K562 (cell line): ENCODE data around the gene RHD. TPM values are rescaled to one million over a fixed set of nuclear protein-coding genes. Genes with fewer than 3 reads are reported as not detected.

Experiments
- AFF1 ChIP-seq, 2 experiments: fragments of 450-650 bp; IDR thresholded peaks; 2 replicates each; pipeline ENCODE4 v1.6.1; 2018; ENCODE audit warnings: mild to moderate bottlenecking in 2 of 2, low read depth in 1 of 2; ENCODE audit not compliant: partially characterized antibody in 2 of 2
- AFF4 ChIP-seq: sonication (generic); formaldehyde crosslinking; IDR thresholded peaks from 2 replicates; pipeline ENCODE4 v1.8.0; 2023; ENCODE audit warnings: mild to moderate bottlenecking, missing genetic modification reagents
- ATF1 ChIP-seq, 2 experiments: fragments of 450-650 bp in 1 of 2; IDR thresholded peaks; 2 replicates each; pipeline ENCODE4 v1.6.1; 2016; ENCODE audit warnings: missing compliant biosample characterization in 1 of 2, missing genetic modification characterization in 1 of 2
- DIDO1 ChIP-seq: fragments of 450-650 bp; IDR thresholded peaks from 2 replicates; pipeline ENCODE4 v1.6.1; 2016; ENCODE audit warnings: low read depth, missing biosample characterization, missing genetic modification characterization
- ETV1 ChIP-seq: fragments of 450-650 bp; conservative IDR thresholded peaks from 2 replicates; pipeline ENCODE4 v1.6.1; 2016; ENCODE audit warnings: missing genetic modification characterization, control low read depth, low read depth, missing compliant biosample characterization
- HNRNPK ChIP-seq: fragments of 200-400 bp; formaldehyde crosslinking; IDR thresholded peaks from one replicate; pipeline ENCODE4 v1.6.1; 2018; ENCODE audit warnings: mild to moderate bottlenecking, low read depth, low read length; ENCODE audit not compliant: poor library complexity, severe bottlenecking
- ZBTB40 ChIP-seq, 2 experiments: fragments of 450-650 bp in 1 of 2; sonication (generic) in 1 of 2; formaldehyde crosslinking in 1 of 2; IDR thresholded peaks; 2 replicates each; pipeline versions ENCODE4 v1.7.1 to v1.9.0; 2016 to 2022; ENCODE audit warnings: inconsistent platforms in 1 of 2, mild to moderate bottlenecking in 1 of 2, missing genetic modification reagents in 1 of 2
- polyA plus RNA-seq, 8 experiments: library from polyadenylated mRNA; depleted of rRNA in 4 of 8; stranded (reverse) in 5 of 8; unstranded in 3 of 8; fragments of >200 nt; fragmentation: Nextera tagmentation in 2 of 8; fragmentation: Illumina TruSeq in 1 of 8; extraction: Ambion mirVana in 2 of 8; extraction: Trizol in 1 of 8; gene quantifications; 2 replicates each; pipeline versions ENCODE4 v1.2.1 to v1.2.3, GENCODE V29; 2011 to 2014; ENCODE audit warnings: inconsistent platforms in 1 of 8, missing spikeins in 1 of 8
- total RNA-seq, 7 experiments: library from RNA; depleted of rRNA in 6 of 7; stranded (reverse); fragments of >200 nt in 6 of 7; fragmentation: Illumina TruSeq in 2 of 7; extraction: Trizol in 2 of 7; gene quantifications; 2 replicates each; pipeline versions ENCODE4 v1.2.1 to v1.2.3, GENCODE V29; 2011 to 2021; ENCODE audit warnings: low replicate concordance in 1 of 7

RHD gene
- total and polyA plus RNA-seq, 9 of the 15 experiments (the other 6 are each of a cell fraction or from before 2014, with no cell fraction given), result 8.8 to 32.4 (median 15.0) TPM

GRCh38 chr1:25239681-25240541 lies 32.4 kb upstream of the RHD start (continued):
- peak; percentile 91 for TF ChIP-seq ZBTB40 (IDR thresholded peaks at IDR 0.05)
- TF ChIP-seq ZBTB40 (CRISPR knock-in tag; IDR thresholded peaks at IDR 0.05), result no peak
- TF ChIP-seq HNRNPK, result no peak
- no peak for TF ChIP-seq ATF1 (CRISPR knock-in tag; IDR thresholded peaks at IDR 0.05)
- TF ChIP-seq ATF1 (tag; IDR thresholded peaks at IDR 0.05), result peak; percentile 87
- peak; percentile 79 for TF ChIP-seq ETV1 (tag)
- peak; percentile 85 for TF ChIP-seq AFF4
- TF ChIP-seq AFF1 (IDR thresholded peaks at IDR 0.05; ENCODE audit: low read depth in 1 of 2, partially characterized antibody in 2 of 2), result no peak
- TF ChIP-seq DIDO1 (tag), result no peak
